ENCODE data around the gene PREX1.
"Not testable (repeated sequence)": the region's sequence is repeated elsewhere in the genome, so short reads cannot be mapped to it uniquely, and the experiment has no call there.

PREX1 gene

DNA sequence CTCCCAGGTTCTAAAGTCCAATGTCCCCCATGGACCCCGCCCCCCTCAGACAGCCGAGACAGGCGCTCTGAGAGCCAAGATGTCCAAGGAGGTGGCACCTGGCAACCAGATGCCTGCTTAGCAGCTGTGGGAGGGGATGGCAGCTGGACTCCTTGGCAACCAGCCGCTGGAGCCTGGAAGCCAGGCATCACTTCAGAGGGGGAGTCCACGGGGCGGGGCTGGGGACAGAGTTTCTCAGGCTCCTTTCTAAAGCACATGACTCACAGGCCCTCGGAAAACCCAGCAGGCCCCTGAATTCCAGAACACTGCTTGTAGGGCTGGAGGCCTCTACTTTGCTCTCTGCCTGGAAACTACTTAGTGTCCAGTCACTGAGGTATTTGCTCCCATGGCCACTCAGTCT lies 51.5 kb downstream of the PREX1 start:
- no peak for DNase-seq (ENCODE audit: low read depth, low spot score)

DNA sequence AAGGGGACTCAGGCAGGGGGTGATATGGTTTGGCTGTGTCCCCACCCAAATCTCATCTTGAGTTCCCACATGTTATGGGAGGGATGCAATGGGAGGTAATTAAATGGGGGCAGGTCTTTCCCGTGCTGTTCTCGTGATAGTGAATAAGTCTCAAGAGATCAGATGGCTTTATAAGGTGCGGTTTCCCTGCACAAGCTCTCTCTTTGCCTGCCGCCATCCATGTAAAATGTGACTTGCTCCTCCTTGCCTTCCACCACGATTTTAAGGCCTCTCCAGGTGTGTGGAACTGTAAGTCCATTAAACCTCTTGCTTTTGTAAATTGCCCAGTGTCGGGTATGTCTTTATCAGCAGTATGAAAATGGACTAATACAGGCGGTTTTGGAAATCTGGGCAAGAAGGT lies 52.3 kb downstream of the PREX1 start:
- not testable (repeated sequence) for DNase-seq (ENCODE audit: low read depth, low spot score)

DNA sequence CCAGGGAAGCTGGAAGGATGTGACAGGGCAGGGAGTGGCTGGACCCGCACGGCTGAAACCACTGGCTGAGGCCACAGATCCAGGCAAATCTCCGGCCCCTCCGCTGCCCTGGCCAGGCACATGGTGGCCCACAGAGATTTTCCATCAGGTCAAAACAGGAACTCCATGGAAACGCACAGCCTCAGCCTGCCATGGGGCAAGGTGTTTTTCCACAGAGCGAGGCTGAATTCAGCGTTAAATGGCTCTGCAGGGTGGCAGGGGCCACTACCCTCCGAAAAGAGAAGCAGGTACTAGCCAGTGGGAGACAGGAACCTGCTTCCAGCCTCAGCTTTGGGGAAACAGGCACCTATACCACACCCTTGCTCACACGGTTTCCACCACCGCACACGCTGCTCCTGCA lies 53.1 kb downstream of the PREX1 start:
- no peak for DNase-seq (ENCODE audit: low read depth, low spot score)

DNA sequence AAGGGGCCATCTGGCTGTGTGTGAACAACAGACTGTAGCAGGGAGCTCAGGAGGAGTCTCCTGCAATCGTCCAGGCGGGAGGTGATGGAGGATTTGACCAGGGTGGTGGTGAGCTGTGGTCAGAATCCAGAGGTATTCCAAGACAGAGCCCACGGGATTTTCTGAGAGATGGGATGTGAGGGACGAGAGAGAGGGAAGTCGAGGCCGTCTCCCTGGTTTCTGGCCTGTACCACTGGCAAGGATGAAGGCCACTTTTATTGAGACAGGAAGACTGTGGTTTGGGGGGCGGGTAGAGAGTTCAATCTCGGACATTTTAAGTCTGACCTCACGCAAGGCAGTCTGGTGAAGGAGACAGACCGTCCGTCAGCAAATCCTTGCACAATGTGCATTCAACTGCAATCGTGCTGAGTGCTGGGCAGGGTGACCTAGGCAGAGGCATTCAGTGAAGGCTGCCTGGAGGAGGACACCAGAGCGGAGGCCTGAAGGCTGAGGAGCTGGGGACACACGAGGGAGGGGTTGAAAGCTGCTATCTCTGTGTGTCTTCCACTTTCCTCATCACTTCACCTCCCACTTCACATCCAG lies 53.9 kb downstream of the PREX1 start:
- no peak for DNase-seq (ENCODE audit: low read depth, low spot score)

DNA sequence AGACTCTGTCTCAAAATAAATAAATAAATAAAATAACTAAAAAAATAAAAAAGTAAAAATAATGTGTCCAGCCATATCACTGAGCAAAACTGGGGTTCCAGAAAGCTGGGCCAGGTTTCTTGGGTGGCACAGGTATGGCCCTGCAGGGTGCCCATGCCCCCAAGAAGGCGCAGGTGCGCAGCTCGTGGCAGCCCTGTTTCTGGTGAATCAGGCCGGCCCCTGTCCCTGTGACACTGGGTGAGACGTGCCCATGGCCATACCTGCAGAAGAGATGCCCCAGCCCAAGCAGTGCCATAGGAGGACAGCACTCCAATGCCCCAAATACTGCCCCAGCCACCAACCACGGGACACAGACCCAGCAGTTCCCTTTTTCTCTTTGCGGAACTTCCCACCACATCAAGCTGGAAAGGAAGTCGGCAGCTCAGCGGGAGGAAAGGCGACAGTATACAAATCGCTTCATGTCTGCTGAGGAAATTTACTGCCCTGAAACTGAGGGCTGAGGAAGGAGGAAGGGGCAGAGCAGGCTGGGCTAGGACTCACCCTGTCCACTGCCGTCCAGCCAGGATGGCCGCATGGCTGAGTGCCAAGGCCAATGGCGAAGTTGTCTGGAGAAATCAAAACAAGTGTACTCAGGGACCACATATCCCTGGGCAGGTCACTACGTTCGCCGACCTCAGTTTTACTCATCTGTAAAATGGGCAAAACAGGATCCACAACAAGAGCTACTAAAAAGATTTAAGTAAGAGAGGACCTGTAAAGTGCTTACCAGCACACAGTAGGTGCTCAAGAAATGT lies 55.4 kb downstream of the PREX1 start:
- DNase-seq (ENCODE audit: low read depth, low spot score) = no peak

DNA sequence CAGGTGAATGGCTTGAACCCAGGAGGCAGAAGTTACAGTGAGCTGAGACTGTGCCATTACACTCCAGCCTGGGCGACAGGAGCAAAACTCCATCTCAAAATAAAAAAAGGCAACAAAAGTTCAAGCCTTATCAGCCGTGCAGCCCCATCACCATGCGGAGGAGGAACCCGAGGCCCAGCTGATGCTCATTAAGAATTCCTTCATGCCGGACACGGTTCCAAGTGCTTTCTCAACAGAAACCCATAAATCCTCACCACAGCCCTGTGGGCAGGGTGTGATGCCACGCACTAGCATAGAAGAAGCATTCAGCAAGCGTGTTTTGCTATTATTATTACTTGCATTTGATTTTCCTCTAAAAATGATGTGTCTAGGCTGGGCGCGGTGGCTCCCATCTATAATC lies 56.3 kb downstream of the PREX1 start:
- DNase-seq (ENCODE audit: low read depth, low spot score) = no peak

DNA sequence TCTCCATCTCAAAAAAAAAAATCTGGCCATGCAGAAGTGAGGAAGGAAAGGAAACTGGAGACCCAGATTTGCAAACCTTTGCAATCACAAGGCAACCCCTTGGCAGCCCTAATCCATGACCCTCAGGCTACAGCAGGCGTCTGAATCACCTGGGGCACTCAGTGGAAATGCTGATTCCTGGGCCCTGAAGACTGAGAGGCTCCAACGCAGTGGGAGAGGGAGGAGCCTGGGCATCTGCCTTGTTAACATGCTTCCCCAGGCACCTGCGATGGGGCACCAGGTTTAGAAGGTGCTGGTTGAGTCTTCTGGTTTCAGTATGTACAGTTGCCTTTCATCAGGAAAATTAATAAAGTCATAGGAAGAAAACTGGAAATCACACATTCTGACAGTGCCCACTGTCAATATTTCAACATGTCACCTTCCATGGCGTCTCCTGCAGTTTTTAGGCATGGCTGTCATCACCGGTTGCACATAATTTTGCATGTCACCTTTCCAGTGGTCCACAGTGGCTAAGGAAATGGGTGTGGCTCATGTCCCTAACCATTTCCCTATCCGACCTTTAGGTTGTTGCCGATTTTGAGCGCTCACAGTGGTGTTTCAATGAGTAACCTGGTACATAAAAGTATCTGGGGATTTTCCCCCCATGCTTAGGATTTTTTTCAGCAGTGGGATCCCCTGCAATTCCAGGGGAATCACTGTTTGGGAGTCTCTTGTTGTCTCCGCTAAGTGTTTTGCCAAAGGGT lies 56.9 kb downstream of the PREX1 start:
- no peak for DNase-seq (ENCODE audit: low read depth, low spot score)

DNA sequence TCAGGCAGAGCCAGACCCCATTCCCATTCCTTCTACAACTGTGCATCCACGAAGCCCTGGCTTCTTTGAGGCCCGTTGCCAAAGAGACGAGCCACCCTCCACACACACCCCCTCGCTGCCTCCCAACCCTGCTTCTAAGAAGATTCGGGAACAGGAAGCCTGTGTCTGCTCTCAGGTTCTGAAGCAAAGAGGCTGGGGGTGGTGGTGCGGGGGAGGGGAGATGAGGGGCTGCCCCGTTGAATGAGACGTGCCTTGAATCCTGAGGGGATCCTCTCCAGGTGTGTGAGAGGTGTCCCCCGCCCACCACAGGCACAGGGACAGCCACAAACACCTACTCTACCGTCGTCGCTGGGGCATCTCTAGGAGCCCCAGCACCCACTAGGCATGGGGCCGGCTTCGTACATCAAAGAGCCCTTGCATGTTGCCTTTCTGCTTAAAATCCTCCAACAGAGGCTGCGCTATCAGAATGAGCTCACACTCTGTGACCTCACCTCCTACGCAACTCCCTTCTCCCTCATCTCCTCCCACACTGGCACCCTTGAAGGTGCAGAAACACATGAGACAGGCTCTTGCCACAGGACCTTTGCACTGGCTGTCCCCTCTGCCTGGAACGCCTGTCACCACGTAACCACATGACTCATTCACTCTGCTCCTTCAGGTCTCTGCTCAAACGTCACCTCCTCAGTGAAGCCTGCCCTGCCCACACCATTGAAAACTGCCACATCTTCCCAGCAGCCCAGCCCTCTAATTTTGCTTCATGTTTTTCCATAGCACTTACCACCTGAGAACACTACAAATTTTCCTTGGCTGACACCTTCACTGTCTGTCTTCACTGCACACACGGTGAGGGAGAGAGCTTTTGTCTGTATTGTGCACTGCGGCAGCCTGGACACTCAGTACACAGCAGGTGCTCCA lies 58.5 kb downstream of the PREX1 start:
- DNase-seq (ENCODE audit: low read depth, low spot score) = no peak

DNA sequence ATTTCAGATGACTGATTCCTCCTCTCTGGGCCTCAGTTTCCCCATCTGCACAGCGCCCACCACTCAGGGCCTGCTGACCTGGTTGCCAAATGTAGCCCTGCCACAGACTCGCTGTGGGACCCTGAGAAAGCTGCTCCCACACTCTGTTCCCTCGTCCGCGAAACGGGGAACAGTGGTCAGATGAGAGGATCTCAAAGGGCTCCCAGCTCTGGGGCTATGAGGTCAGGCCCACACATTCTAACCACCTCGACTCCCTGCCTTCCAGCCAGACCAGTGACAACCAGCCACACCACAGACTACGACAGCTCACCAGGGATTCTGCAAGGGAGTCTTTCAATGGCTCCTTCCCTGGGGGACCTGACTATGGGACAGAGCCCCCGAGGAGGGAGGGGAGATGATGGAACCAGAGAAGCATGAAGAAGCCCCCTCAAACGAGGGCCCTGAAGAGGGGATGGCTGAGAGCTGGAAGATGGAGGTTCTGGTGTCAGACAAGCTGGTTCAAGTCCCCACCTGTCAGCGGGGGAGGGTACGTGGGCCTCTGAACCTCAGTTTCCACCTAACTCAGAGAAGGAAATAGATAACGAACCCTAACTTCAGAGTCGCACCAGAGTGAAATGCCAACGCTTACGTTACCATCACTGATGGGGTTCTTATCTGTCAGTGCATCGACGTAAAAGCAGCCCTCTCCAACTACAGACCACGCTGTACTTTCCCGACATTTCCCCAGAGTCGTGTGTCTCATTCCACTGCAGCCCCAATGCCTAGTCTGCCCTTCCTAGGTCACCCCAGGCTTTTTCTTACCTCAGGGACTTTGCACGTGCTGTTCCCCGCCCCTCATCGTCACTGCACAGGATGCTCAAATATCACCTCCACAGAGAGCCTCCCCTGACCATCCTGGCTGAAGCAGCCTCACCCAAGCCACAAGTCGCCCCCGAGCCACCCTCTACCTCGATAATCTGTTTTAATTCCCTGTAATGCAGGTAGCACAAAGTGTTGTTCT lies 60.5 kb downstream of the PREX1 start:
- DNase-seq (ENCODE audit: low read depth, low spot score) = no peak

DNA sequence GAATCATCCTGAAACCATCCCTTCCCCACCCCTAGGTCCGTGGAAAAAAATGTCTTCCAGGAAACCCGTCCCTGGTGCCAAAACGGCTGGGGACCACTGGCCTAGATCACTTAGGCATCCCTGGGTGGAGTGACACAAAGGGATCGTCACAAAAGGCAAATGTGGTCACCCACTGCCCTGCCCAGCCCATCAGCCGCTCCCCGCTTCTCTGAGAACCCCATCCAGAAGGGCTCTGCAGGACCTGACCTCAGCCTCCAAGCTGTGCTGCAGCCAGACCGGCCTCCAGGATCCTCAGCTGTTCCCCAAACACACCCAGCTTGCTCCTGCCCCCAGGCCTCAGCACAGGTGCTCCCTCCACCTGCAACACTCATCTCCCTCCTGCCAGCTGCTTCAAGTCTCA lies 61.6 kb downstream of the PREX1 start:
- no peak for DNase-seq (ENCODE audit: low read depth, low spot score)

DNA sequence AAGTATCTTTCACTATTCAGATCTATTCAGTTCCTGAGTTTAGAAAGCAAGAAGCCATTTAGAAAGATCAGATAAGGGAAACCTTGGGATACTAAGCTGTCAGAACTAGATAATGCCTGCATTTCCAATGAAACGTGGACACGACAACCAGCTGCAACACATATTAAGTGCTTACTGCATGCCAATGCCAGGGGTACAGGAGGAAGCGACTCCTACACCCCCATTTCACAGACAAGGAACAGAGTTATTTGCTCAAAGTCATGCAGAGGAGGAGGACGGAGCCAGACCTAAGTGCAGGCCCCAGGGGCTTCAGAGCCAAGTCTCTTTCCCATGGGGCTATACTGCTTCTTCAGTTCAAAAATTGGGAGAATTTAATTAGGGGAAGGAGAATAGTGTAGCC lies 62.4 kb downstream of the PREX1 start:
- DNase-seq (ENCODE audit: low read depth, low spot score) = no peak

DNA sequence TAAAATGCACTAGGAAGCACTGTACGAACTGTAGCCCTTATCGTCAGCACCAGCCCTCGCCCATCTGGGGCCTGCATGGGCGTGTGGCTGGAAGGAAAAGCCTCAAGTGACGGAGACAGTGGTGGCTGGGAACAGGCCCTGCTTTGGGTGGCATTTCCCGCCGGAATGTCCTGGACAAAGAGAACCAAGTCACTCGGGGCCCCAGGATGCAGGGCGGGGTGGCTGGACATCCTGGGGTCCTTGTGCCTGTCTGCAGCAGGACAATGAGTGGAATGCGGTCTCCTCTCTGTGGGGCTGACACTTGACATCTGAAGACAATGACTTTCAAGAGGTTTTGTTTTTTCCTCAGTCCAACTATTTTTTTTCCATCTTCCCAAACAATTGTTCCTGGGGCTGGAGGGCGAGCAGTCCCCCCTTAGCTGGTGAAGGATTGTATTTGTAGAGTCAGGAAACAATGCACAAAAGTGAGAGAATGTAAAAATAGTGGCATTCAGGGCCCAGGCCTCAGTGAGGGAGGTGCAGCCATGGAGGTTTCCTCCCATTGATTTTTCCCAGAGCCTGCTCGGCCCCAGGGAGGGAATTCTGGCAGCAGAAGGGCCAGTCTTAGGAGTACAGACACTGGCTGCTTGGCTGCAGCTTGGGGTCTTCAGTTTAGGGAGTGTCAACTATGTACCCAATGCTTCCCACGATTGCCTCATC lies 64.4 kb downstream of the PREX1 start:
- no peak for DNase-seq (ENCODE audit: low read depth, low spot score)

DNA sequence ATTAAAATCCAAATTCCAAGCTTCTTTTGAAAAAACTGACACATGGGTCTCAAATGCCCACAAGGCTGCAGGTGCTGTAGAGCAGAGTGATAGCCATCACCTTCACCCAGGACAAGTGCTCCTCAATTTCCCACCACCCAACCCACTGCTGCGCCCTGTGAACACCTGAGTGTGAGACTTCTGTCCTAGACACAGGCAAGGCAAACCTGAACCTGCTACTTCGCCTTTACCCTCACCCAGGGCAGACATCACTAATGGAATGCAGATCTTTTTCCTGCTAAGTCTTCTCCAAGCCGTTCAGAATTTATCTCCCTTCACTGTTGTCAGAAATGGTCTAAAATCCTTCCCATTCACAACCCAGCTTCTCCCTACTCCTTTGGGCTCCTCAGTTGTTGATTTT lies 65.9 kb downstream of the PREX1 start:
- DNase-seq (ENCODE audit: low read depth, low spot score) = no peak

DNA sequence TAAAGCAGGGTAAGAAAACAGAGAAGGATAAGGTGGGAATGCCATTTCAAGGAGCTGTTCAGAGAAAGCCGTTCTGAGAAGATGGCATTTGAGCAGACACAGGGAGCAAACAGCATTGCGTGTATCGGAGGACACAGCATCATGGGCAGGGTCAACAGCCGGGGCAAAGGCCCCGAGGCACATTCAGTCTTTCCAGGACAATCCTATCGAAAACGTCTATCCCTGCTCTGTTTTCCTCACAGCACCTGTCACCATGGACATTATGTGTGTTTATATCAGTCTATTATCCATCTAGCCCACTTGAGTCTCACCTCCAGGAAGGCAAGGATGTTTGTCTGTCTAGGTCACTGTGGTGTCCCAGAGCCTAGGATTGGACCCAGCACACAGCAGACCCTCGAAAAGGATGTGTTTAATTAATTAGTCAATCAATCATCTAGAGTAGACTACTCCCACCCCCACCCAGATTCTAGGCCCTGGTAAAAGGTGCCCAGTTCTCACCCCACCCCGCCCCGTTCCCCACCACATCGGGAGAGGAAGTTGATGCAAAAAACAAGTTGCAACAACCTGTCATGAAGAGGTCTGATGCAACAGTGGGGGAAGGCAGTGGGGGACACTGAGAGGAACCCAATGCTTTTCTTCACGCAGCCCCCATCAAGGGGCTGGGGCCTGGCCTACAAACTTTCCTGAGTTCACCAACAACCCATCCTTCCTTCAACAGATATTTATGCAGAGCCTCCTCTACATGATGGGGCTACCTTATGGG lies 66.6 kb downstream of the PREX1 start:
- DNase-seq (ENCODE audit: low read depth, low spot score) = no peak

DNA sequence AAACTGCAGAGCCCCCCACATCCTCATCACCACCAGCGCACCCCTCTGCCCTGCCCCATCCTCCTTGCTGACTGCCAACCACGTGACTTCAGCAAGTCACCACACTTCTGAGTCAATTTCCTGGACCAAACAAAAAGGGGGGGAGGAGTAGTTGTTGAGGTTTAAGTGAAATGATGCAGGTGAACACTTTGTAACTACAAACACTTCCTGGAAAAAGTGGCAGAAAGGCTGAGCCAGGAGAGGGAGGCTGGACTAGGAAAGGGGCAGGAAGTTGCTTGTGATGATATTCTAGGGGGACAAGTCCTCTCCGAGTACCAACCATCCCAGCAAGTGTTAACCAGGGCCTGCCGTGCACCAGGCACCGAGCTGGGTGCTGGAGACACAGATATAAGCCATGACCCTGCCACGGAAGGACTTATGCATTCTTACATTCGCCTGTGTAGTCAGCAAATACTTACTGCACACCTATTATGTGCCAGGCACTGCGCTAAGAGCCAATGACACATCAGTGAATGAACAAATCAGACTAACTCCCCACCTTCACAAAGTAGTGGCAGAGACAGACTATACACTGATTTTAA lies 67.3 kb downstream of the PREX1 start:
- no peak for DNase-seq (ENCODE audit: low read depth, low spot score)

DNA sequence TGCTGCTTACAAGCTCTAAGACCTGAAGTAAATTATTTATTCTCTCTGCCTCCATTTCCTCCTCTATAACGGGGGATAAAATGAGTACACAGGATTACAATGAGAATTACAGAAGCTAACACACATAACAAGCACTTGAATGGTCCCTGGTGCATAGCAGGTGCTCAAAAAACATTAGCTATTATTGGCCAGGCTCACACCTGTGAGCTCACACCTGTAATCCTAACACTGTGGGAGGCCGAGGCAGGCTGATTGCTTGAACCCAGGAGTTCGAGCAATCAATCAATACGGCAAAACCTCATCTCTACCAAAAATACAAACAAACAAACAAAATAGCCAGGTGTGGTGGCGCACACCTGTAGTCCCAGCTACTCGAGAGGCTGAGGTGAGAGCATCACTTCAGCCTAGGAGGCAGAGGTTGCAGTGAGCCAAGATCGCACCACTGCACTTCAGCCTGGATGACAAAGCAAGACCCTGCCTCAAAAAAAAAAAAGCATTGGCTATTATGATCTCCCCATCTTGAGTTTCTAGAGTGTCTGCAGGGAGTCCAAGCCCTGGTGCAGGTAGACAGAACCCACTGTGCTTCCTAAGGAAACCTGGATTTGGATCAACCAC lies 68.1 kb downstream of the PREX1 start:
- DNase-seq (ENCODE audit: low read depth, low spot score) = no peak

DNA sequence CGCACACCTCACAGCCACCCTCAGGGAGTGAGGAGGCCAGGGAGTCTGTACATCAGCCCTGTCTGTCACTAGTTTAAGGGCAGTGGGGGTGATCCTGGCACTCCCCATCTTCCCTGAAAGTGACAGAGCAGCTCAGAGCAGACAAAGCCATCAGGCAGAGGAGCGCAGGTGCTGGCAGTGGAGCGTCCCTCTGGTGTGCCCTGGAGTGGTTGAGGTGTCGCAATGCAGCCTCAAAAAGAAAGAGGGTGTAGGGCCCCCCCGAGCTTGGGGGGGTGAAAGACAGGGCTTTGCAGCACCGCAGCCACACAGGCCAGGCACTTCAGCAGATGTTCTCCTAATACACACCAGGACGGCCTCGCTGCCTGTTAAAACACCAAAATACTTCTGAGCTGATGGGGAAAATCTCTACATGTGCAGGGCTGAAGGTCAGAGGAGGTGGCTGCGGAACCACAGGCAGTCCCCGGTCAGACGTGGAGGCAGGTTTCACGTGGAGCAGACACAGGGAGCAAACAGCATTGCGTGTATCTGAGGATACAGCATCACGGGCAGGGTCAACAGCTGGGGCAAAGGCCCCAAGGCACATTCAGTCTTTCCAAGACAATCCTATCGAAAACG lies 69.5 kb downstream of the PREX1 start:
- no peak for DNase-seq (ENCODE audit: low read depth, low spot score)

DNA sequence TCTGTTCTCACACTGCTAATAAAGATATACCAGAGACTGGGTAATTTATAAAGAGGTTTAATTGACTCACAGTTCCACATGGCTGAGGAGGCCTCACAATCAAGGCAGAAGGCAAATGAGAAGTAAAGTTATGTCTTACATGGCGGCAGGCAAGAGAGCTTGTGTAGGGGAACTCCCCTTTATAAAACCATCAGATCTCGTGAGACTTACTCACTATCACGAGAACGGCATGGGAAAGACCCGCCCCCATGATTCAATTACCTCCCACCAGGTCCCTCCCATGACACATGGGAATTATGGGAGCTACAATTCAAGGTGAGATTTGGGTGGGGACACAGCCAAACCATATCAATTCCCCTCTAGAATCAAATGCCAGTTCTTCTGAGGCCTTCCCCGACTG lies 71.0 kb downstream of the PREX1 start:
- DNase-seq (ENCODE audit: low read depth, low spot score) = not testable (repeated sequence)

Data from iPS DF 19.7 (cell line).